NCI-H1417 treated with DMSO at 0.1 percent for 48 hours (cell line): ENCODE data around the gene GPR89A.
"Not testable (repeated sequence)": the region's sequence is repeated elsewhere in the genome, so short reads cannot be mapped to it uniquely, and the experiment has no call there.

Experiments
- DNase-seq: peaks from one replicate; lab custom pipeline; 2025; lab: John Stamatoyannopoulos, UW

Gene GPR89A

DNA sequence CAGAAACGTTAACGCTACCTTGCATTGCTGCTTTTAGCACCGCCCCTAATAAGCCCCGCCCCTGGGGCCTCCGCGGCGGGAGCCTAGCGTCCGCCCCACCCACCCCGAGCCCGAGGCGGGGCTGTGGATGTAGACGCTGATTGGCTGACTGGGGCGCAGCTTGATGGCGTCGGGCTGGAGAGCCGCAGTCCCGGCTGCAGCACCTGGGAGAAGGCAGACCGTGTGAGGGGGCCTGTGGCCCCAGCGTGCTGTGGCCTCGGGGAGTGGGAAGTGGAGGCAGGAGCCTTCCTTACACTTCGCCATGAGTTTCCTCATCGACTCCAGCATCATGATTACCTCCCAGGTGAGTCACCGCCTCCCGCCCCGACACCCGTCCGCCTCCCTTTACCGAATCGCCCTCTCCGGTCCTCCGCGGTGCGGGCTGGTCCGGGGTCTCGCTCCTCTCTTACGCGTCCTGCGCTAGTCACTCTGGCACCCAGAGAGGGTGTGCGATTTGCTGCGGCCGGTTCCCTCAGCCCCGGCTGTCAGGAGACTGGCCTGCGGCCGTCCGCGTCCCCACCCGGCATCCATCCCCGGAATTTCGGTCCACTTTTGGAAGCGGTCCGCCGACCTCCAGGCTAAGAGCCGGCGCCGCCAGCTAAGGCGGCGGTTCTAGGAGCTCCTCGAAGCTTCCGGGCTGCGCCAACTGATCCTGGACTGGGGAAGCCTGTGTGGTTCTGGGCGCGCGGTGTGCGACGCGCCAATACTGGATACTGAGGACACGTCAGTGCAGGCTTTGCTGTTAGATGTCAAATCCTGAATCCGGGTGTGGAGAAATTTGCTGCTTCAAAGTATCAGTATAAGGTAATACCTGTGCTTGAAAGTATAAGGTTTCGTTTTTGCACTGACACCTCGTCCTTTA, at the start of gene GPR89A:
Gene GPR89A, plus strand, starts transcription at position 156 of the 901 bp plus-strand sequence. Its CDS starts 146 bp downstream, at position 302.
- DNase-seq = peak; percentile 63

DNA sequence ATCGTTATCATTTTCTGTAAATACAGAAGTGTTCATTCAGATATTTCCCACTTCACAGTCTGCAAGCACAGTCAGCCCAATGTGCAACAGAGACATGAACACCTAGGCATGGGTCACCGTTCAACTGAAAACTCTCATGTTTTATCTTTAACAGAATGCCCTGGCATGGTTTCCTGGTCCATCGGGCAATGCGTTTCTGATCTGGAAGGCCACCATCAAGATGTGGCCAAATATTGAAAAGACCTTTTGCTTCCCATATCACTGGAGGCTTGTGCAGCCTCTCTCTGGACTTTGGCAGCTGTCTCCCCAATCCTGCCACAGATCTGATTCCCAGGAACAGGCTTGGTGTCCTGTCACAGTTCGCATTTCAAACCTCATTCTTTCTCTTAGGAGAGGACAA, 21.0 kb upstream of the GPR89A start:
- DNase-seq = not testable (repeated sequence)

DNA sequence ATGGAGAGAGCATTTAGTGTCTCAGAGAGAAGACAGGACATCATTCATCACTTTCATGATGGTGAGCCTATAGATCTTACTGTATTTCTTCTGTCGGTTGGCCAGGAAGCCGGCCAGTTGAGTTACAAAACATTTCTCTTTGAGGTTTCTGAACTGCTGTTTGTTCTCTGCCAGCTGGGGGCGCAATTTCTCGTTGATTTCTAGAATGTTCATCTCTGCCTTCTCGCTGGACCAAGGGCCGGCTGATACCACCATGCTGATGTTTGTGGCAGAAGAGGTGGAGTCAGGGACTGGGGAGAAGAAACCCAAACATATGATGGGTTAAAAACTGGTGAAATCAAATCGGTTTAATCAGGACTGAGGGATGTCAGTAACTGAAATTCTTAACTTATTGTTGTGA, 17.0 kb upstream of the GPR89A start:
- DNase-seq = not testable (repeated sequence)

DNA sequence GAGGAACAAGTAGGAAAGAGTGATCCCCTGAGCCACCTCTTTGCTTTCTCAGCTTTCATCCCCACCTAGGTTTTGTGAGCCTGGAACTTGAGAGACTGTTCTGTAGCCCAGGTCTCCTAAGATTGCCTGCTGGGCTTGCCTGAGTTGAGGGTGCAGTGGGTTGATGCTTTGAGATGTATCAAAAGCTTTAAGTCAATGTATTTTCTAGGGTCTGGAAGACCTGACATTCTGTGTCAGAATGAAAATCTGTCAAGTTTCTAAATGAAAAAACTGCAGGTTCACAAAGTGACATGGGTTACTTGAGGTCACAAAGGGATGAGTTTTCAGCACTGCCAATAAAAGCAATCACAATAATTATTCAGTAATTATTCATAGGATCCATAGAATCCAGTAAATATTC, 15.4 kb upstream of the GPR89A start:
- not testable (repeated sequence) for DNase-seq

DNA sequence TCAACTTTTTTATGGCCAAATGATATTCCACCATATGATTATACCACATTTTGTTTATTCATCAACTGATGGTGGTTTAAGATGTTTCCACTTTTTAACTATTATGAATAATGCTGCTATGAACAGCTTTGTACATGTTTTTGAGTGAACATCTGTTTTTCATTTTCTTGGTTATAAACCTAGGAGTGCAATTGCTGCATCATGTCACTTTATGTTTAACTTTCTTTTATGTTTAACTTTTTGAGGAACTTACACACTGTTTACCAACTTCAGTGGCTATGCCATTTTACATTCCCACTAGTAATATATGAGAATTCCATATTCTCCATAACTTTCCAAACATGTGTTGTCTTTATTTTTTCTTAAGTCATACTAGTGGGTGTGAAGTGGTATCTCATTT, 12.4 kb upstream of the GPR89A start:
- not testable (repeated sequence) for DNase-seq

DNA sequence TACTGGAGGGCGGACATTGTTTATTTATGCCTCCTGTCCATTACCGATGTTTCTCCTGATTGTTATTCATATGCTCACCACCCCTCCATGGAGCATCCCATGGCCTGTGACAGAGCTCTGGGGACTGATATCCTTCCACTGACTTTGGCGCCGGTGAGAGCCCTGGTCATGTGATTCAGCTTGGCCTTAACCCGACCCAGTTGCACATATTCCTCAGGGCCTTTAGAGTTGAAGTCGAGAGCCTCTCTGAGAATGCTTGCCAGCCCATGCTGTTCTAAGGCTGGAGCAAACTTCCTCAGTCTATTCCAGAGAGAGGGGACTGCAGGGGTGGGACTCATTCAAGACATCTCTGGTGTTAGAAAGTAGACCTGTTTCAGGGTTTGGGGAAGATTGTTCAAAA, 11.6 kb upstream of the GPR89A start:
- not testable (repeated sequence) for DNase-seq

DNA sequence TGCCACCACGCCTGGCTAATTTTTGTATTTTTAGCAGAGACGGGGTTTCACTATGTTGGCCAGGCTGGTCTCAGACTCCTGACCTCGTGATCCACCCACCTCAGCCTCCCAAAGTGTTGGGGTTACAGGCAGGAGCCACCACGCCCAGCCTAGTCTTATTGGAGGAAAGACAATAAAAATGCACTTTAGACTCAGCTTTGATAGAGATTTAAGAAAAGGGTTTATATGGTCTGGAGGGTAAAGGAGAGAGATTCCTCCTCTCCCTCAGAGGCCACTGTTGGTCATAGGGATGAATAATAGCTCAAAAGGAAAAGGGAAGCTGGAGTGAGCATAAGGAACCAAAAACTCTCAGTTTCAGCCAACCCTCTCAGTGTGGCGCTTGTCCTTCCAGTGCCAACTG, 8.4 kb upstream of the GPR89A start:
- not testable (repeated sequence) for DNase-seq

DNA sequence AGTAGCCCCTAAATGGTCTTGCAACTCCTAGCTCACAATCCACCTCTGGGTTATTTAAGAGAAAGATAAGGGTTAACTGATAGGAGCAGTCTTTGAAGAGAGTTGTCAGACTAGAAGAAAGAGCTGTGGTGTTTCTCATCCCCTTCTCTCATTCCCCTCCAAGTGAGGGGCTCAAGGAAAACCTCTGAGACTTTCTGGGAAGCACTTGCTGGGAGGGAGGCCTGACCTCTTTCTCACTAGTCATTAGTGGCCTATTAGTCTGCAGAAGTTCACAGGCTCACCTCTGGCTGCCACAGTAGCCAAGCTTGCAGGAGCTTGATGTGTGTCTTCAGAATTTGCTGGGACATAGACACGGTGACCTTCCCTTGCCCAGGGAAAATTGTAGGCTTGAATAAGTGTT, 6.2 kb upstream of the GPR89A start:
- no peak for DNase-seq

DNA sequence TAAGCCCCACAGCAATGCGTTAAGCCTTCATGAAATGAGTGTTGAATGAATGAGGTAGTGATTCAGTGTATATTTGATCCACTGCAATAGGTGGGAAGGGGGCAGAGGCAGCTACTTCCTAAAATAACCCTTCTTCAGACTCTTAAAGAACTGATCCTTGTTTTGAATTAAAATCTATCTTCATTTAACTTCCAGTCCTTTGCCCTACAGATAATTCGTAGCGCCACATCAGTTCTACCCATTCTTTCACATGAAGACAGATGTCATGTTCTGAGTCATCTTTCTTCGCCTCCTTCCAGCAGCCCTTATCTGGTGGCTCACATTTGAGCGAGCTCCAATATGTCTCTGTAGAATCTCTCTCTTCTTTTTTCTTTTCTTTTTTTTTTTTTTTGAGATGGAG, 948 bp upstream of the GPR89A start:
- DNase-seq = not testable (repeated sequence)

DNA sequence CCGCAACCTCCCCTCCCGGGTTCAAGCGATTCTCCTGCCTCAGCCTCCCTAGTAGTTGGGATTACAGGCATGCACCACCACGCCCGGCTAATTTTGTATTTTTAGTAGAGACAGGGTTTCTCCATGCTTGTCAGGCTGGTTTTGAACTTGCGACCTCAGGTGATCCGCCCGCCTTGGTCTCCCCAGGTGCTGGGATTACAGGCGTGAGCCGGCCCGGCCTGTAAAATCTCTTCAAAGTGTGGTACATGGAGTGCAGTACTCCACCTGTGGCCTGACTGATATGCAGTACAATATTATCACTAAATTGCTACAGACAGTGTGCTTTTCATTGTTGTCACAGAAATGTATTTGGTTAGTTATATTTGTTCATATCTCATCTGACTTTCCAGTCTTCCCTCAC, 499 bp upstream of the GPR89A start:
- not testable (repeated sequence) for DNase-seq

DNA sequence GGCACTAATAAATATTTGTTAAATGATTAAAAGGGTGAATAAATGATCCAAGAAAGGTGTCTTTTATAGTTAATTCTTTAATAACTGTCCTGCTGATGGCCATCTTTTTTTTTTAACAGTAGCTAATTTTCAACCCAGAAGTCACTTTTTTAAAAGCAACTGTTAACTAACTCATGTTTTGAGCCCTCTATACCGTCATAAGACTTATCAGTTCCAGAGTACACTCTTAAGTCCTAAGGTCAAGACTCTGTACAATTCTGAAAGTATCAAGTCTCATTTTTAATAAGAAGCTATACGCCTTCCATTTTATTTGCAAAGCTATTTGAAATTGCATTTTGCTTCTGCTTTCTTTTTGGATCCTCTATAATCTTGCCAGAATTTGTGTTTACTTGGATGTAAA, 3.0 kb downstream of the GPR89A start:
- DNase-seq = not testable (repeated sequence)

DNA sequence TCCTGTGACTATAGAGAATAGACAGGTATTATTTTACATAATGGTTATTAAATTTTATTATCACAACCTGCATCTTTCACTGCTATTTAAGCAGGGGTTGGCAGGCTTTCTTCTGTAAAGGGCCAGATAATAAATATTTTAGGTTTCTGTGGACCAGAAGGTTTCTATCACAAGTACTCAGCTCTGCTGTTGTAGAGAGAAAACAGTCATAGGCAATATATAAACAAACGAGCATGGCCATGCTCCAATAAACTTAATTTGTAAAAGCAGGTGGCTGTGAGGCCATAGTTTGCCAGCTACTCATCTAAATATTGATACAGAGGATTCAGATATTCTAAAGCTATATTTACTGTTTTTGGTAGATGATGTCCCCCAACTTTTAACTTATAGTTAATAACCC, 12.3 kb downstream of the GPR89A start:
- DNase-seq = not testable (repeated sequence)

DNA sequence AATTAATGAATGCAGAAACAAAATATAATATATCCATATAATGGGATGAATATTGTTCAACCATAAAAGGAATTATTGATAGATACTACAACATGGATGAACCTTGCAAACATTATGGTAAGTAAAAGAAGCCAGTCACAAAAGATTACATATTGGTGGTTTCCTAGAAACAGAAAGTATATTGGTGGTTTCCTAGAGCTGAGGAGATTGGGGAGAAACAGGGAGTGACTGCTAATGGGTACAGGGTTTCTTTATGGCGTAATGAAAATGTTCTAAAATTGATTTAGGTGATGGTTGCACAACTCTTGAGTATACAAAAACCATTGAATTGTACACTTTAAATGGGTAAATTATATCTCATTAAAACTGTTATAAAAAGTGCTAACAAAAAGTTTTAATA, 14.4 kb downstream of the GPR89A start:
- not testable (repeated sequence) for DNase-seq

DNA sequence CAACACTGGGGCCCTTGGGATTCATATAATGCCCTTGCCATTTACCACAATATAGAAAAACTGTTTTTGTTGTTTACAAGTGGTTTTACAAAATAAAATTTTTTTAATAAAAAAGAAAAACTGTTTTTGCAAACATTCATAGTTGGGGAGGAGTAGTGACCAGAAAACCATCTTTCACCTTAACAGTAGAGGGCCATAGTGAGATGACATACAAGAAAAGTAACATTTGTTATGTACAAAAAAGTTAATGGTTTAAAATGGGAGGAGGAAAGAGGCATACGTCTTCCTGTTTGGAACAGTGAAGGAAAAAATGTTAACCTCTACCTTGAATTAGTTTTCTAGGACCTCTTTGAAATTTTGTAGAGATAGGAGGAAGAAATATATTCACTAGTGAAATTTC, 28.4 kb downstream of the GPR89A start:
- DNase-seq = not testable (repeated sequence)

DNA sequence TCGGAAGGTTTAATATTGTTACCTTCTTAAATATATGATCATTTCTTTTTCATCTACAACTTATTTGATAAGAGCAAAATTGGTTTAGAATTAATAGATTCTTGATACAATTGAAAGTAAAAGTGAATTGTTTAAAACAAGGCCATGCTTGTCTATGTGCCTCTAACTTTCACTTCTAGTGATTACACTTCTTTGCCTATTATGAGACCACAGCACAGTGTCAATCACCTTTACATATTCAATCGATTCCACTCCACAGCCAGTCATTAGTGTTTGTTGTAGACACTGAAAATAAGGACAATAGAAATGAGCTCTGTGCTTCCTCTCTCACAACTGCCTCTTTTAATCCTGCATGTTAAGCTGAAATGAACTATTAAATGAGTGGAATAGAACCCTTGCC, 34.1 kb downstream of the GPR89A start:
- DNase-seq = not testable (repeated sequence)

DNA sequence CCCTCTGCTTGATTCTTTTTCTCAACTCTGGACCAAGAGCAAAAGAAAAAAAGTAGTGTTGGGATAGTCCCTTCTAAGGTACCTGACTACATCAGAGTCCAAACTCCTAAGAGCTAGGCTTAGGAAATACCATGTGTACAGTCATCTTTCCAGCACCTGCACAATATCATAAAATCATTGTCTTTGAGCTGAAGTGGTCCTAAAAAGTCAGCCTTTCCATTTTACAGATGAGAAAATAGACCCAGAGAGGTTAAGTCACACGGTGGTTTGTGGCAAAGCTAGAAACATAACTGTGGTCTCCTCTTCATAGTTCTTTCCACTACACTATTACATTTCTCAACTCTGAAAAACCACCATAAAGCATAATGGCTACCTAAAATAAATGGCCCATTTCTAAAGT, 36.2 kb downstream of the GPR89A start:
- not testable (repeated sequence) for DNase-seq

DNA sequence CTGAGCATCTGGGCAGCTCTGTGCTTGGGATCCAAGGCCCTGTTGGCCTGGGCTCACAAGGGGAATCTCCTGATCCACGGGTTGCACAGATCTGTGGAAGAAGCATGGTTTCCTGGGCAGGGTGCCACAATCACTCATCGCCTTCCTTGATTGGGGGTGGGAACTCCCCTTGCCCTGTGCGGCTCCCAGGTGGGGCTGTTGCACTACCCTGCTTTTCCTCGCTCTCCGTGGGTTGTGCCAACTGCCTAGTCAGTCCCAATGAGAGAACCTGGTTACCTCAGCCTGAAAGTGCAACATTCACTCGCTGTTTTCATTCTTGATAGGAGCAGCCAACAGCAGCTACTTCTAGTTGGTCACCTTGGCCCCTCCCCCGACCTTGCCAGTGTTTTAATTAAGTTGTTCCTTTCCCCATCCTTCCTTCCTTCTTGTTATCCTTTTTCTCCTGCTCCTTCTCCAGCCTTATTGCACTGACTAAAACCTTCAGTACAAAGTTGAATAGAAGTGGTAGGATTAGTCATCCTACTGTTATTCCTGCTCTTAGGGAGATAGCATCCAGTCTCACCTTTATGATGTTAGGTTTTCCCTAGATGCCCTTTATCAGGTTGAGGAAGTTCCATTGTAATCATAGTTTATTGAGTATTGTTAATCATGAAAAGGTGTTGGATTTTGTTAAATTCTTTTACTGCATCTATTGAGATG, 48.6 kb downstream of the GPR89A start:
- DNase-seq = not testable (repeated sequence)

DNA sequence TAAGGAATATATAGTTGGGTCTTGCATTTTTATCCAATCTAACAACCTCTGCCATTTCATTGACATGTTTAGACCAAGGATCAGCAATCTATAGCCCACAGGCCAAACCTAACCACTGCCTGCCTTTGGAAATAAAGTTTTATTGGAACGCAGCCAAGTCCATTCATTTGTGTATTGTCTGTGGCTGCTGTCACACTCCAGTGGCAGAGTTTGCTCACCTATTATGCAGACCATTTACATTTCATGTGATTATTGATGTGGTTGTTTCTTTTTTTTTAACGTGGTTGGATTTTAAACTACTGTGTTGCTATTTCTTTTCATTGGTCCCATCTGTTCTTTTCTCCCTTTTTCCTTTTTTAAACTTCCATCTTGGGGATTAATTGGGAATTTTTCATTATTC, 54.7 kb downstream of the GPR89A start:
- not testable (repeated sequence) for DNase-seq

DNA sequence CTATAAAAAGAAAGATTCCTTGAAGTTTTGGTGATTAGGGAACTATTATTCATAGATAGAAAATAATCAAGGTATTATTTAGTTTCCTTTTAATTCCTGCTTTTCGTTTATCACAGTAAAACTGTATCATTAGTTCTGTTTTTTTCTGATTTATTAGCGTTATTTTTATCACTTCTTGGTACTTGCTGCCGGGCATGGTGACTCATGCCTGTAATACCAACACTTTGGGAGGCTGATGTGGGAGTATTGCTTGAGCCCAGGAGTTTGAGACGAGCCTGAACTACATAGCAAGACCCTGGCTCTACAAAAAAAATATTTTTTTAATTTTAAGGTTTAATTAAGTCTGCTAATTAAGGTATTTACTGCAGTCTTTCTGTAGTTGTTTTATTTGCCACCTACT, 57.2 kb downstream of the GPR89A start:
- DNase-seq = not testable (repeated sequence)

DNA sequence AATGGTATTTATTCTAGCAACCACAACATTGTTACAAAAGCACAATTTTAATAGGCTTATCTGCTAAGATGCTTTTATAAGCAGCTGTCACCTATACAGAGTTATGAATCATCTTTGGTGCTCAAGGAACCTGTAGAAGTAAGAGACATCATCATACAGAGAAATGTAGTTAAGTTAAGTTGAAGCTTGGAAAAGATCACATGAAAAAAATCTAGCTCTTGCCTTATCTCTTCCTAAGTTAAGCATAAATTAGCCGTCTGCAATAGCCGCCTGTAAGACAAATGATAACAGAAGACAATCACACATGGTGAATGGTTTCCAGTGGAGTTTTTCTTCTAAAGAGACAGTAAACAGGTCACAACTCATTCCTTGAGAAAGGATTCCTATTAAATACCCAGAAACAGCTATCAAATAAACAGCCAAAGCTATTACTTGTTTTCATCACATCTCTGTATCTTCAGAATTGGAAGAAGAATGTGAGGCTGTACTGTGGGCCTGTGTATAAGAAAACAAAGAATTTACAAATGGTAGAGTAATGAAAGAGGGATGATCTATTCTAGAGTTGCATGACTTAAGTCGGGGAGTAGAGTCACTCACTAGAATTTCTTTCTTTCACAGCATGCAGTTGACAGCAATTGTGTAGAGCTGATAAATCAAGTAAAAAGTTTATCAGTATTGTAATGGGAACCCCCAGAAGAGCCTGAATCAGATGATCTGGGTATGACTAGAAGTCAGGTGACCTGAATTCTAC, 63.4 kb downstream of the GPR89A start:
- not testable (repeated sequence) for DNase-seq

DNA sequence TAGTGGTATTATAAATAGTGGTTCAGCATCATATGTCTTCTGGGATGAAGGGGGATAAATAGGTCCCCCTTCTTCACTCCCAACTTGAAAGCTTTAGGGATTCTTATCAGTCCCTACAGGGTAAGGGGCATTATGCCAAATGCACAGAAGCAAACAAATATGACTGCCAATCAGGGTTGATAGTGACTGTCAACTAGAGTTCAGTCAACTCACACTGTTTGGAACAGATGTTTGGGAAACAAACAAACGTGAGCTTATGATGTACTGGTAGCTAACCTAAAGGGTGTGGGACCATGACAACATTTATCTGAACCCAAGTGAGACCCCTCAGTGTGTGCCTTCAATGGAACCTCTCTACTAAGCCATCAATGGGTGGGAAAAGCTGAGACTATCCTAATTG, 65.4 kb downstream of the GPR89A start:
- DNase-seq = not testable (repeated sequence)

DNA sequence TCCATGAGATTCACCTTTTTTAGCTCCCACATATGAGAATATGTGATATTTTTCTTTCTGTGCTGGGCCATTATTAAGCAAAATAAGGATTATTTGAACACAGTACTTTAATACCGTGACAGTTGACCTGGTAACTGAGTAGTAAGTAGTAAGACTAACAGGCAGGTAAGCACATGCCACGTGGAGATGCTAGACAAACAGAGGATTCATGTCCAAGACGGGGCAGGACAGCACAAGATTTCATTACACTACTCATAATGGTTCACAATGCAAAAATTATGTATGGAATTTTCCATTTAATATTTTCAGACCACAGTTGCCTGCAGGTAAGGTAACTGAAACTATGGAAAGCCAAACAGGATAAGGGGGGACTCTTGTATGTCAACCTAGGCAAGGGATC, 77.1 kb downstream of the GPR89A start:
- DNase-seq = not testable (repeated sequence)
